ENCODE measurements around the gene MYH7. TPM values are rescaled to one million over a fixed set of nuclear protein-coding genes. Genes with fewer than 3 reads are reported as not detected.
"Not testable (repeated sequence)": the region's sequence is repeated elsewhere in the genome, so short reads cannot be mapped to it uniquely, and the experiment has no call there.

The MYH7 gene
- total RNA-seq, 1 donor from 2014 or later = not detected

- no peak for DNase-seq (ENCODE audit: low spot score, unreplicated experiment)
- H3K4me3 Mint-ChIP-seq (ENCODE audit: low read depth) = no peak overlapping the region
- TF ChIP-seq, protein P1, sequence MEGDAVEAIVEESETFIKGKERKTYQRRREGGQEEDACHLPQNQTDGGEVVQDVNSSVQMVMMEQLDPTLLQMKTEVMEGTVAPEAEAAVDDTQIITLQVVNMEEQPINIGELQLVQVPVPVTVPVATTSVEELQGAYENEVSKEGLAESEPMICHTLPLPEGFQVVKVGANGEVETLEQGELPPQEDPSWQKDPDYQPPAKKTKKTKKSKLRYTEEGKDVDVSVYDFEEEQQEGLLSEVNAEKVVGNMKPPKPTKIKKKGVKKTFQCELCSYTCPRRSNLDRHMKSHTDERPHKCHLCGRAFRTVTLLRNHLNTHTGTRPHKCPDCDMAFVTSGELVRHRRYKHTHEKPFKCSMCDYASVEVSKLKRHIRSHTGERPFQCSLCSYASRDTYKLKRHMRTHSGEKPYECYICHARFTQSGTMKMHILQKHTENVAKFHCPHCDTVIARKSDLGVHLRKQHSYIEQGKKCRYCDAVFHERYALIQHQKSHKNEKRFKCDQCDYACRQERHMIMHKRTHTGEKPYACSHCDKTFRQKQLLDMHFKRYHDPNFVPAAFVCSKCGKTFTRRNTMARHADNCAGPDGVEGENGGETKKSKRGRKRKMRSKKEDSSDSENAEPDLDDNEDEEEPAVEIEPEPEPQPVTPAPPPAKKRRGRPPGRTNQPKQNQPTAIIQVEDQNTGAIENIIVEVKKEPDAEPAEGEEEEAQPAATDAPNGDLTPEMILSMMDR (IDR thresholded peaks at IDR 0.05; ENCODE audit: unreplicated experiment) = no peak
- H3K36me3 Mint-ChIP-seq (ENCODE audit: insufficient read depth) = no peaks in the 10 kb centered on the region
- peaks cover 43% of the 10 kb centered on the region for H3K27me3 Mint-ChIP-seq
- H3K27ac Mint-ChIP-seq = no peak overlapping the region
- H3K4me1 Mint-ChIP-seq (ENCODE audit: low read depth) = no peaks in the 10 kb centered on the region
- H3K9me3 Mint-ChIP-seq (ENCODE audit: low read depth) = no peaks in the 10 kb centered on the region
Observed at GRCh38 chr14:23401291-23401690, 34.2 kb downstream of the MYH7 start.

DNA sequence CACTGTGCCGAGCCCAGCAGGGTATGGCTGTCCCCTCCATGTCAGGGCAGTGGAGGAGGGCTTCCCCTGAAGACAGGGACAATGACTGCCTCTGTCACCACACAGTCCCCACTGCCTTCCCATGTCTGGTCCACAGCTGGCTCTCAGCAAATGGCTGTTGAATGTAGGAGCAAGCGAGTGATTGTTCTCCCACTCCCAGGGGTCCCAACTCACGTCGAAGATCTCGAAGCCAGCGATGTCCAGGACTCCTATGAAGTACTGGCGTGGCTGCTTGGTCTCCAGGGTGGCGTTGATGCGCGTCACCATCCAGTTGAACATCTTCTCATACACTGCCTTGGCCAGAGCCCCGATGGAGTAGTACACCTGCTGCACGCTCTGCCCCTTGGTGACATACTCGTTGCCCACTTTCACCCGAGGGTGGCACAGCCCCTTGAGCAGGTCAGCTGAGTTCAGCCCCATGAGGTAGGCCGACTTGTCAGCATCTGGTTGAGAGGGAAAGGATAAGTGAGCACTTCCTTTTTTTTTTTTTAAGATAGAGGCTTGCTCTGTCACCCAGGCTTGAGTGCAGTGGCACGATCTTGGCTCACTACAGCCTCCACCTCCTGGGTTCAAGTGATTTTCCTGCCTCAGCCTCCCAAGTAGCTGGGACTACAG lies 34.8 kb downstream of the MYH7 start:
- H3K27me3 Mint-ChIP-seq = peaks cover 37% of the 10 kb centered on the region
- not testable (repeated sequence) for H3K4me1 Mint-ChIP-seq (ENCODE audit: low read depth); H3K4me3 Mint-ChIP-seq (ENCODE audit: low read depth); H3K27ac Mint-ChIP-seq; H3K36me3 Mint-ChIP-seq (ENCODE audit: insufficient read depth); DNase-seq (ENCODE audit: low spot score, unreplicated experiment); H3K9me3 Mint-ChIP-seq (ENCODE audit: low read depth)

- TF ChIP-seq, protein P1 (IDR thresholded peaks at IDR 0.05; ENCODE audit: unreplicated experiment) = no peak
- H3K4me1 Mint-ChIP-seq (ENCODE audit: low read depth) = no peaks in the 10 kb centered on the region
- H3K27ac Mint-ChIP-seq = no peak overlapping the region
- H3K36me3 Mint-ChIP-seq (ENCODE audit: insufficient read depth) = no peaks in the 10 kb centered on the region
- peaks cover 31% of the 10 kb centered on the region for H3K27me3 Mint-ChIP-seq
- H3K9me3 Mint-ChIP-seq (ENCODE audit: low read depth) = no peaks in the 10 kb centered on the region
- no peak overlapping the region for H3K4me3 Mint-ChIP-seq (ENCODE audit: low read depth)
- no peak for DNase-seq (ENCODE audit: low spot score, unreplicated experiment)
Observed at GRCh38 chr14:23399591-23399990, 35.9 kb downstream of the MYH7 start.

- no peaks in the 10 kb centered on the region for H3K36me3 Mint-ChIP-seq (ENCODE audit: insufficient read depth)
Observed at GRCh38 chr14:23399136-23399535, 36.3 kb downstream of the MYH7 start.

GRCh38 chr14:23398348-23398747 lies 37.1 kb downstream of the MYH7 start:
- Mint-ChIP-seq H3K36me3 (ENCODE audit: insufficient read depth) (no peaks in the 10 kb centered on the region), H3K9me3 (ENCODE audit: low read depth) (no peaks in the 10 kb centered on the region), H3K27me3 (peaks cover 26% of the 10 kb centered on the region), H3K4me3 (ENCODE audit: low read depth) (no peak overlapping the region), H3K27ac (no peak overlapping the region), H3K4me1 (ENCODE audit: low read depth) (no peaks in the 10 kb centered on the region)
- no peak for DNase-seq (ENCODE audit: low spot score, unreplicated experiment)
- TF ChIP-seq, protein P1 (IDR thresholded peaks at IDR 0.05; ENCODE audit: unreplicated experiment) = no peak

More at GRCh38 chr14:23399136-23399535, 36.3 kb downstream of the MYH7 start:
- Mint-ChIP-seq H3K9me3 (ENCODE audit: low read depth) (no peaks in the 10 kb centered on the region), H3K4me1 (ENCODE audit: low read depth) (no peaks in the 10 kb centered on the region), H3K27ac (no peak overlapping the region), H3K27me3 (peaks cover 31% of the 10 kb centered on the region), H3K4me3 (ENCODE audit: low read depth) (no peak overlapping the region)
- DNase-seq (ENCODE audit: low spot score, unreplicated experiment) = no peak
- TF ChIP-seq, protein P1 (IDR thresholded peaks at IDR 0.05; ENCODE audit: unreplicated experiment) = no peak

DNA sequence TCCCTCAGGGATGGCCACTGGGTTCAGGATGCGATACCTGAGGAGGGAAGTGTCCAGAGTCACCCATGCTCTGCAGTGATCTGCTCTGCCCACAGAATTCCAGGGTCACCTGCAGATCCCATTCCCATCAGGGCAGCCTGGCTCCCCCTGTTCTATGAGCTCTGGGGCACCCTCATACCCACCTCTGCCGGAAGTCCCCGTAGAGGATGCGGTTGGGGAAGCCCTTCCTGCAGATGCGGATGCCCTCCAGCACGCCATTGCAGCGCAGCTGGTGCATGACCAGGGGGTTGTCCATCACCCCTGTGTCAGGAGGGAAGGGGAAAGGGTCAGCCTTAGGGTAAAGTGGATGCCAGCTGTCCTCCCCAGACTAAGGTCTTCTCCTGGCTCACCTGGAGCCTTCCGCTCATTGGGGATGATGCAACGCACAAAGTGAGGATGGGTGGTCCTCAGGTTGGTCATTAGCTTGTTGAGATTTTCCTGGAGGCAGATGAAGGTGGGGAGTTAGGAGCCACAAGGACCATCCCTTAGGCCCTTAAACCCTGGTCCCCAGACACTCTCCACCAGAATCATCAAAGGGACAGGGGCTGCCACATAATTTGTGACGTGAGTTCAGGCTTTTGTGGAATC lies 38.6 kb downstream of the MYH7 start:
- no peak overlapping the region for H3K27ac Mint-ChIP-seq
- TF ChIP-seq, protein P1 (IDR thresholded peaks at IDR 0.05; ENCODE audit: unreplicated experiment) = no peak
- DNase-seq (ENCODE audit: low spot score, unreplicated experiment) = no peak
- H3K4me3 Mint-ChIP-seq (ENCODE audit: low read depth) = no peak overlapping the region
- no peaks in the 10 kb centered on the region for H3K4me1 Mint-ChIP-seq (ENCODE audit: low read depth)
- peaks cover 23% of the 10 kb centered on the region for H3K27me3 Mint-ChIP-seq
- H3K36me3 Mint-ChIP-seq (ENCODE audit: insufficient read depth) = no peaks in the 10 kb centered on the region
- no peaks in the 10 kb centered on the region for H3K9me3 Mint-ChIP-seq (ENCODE audit: low read depth)
